Hematopoietic multipotent progenitor cell treated with erythropoietin and hydrocortisone succinate and interleukin-3 and kit ligand, for 4 days (in vitro differentiated cells): ENCODE measurements around the gene RALGPS1.

Source experiments
- DNase-seq: peaks from one replicate; pipeline ENCODE4 v3.0.0-alpha.2; 2015

Gene RALGPS1

DNA sequence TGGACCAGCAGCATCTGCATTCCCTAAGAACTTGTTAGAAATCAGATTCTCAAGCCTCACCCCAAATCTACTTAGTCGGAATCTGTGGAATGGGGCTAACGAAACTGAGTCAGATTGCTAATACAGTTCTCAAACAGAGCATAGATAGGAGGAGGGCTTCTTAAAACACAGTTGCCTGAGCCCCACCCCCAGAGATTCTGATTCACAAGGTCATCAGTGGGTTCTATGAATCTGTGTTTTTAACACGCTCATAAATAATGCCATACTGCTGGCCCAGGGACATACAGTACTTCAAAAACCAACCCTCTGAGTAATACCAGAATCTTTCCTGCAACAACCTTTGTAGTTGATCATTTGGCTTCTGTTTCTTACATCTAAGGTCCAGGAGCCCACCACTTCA, 317.1 kb downstream of the RALGPS1 start:
- DNase-seq, result no peak

DNA sequence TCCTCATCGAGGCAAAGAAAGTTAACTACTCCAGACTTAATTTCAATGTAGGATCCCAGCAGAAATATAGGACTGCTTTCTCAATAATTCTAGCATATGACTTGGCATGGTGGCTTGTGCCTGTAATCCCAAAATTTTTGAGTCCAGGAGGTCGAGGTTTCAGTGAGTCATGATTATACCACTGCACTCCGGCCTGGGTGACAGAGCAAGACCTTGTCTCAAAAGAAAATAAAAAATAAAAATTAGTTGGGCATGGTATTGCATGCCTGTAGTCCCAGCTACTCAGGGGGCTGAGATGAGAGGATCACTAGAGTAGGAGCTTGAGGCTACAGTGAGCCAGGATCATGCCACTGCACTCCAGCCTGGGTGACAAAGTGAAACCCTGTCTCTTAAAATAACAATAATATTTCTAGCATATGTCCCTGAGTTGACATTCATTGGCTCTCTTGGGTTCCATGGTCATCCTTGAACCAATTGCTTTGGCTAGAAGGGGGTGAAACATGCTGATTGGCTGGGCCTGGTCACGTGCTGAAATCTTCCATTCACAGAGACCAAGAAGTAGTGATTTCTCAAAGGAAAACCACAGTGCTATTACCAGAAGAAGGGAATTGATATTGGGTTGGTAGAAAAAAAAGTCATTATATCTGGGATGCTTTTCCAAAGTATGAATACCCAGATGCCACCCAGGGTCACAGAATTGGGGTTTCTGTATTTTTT, 318.4 kb downstream of the RALGPS1 start:
- no peak for DNase-seq

DNA sequence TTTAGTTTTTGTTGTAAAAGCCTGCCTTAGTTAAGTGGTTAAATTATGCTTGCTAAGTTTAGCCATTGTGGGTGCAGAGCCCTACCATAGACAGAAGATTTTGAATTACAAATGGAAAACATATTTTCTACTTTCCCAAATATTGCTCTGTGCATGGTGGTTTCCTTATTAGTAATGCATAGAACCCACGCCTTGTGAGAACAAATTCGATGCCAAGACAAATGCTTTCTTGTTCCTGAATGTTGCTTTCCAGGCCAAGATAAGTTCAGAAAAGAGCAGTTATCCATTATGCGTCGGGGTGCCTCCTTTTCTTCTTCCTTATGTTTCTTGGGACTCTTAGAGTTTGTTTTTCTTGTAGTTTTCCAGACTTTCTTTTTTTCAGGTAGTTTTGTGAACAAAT, 319.0 kb downstream of the RALGPS1 start:
- no peak for DNase-seq

DNA sequence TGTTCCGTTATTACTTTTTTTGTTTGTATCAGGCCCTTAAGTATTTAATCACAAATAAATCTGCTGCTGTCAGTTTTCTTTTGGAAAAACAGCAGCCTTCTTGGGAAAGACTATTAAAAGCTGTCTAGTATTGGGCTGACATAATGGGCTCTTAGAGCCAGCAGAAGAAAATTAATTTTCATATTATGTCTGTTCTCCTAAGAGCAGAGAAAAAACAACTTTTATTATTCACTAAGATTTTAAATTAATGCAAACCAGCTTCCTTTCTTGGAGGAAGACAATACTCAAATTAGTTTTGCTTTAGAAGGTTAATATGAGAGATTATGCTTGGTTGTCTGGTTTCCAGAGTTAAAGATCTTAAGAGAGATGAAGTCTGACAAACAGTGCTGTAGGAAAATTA, 319.4 kb downstream of the RALGPS1 start:
- no peak for DNase-seq

DNA sequence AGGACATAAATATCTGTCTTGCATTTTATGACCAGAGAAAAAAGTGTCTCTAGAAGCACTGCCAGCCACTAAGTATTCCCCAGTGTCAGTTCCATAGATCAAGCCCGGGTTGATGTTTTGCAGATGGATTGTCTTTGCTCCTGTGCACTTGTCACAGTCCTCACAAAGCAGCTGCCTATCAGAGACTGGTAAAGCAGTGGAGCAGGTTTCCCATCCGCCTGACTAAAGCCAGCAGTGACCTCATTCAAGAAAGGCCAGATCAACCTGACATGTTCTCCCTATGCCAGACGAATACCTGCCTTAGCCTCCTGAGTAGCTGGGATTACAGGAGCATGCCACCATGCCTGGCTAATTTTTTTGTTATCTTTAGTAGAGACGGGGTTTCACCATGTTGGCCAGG, 323.2 kb downstream of the RALGPS1 start:
- DNase-seq, result no peak

DNA sequence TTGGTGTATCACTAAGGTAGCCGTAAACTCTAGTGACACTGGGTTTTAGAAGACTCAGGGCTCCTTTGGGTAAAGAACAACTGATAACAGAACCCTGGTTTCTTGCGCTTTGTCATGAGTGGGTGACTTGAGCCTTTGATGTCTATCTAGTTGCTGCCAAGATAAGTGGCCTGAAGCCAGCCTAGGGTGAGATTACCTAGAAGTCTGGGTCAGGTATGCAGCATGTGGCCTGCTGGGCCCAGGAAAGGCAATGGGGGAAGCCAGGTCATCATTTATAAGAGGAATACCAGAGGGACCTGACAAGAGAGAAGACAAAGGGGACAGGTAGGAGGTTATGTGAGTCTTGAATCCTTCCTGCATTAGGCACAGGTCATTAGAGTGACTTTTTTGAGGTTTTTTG, 326.8 kb downstream of the RALGPS1 start:
- DNase-seq, result no peak

DNA sequence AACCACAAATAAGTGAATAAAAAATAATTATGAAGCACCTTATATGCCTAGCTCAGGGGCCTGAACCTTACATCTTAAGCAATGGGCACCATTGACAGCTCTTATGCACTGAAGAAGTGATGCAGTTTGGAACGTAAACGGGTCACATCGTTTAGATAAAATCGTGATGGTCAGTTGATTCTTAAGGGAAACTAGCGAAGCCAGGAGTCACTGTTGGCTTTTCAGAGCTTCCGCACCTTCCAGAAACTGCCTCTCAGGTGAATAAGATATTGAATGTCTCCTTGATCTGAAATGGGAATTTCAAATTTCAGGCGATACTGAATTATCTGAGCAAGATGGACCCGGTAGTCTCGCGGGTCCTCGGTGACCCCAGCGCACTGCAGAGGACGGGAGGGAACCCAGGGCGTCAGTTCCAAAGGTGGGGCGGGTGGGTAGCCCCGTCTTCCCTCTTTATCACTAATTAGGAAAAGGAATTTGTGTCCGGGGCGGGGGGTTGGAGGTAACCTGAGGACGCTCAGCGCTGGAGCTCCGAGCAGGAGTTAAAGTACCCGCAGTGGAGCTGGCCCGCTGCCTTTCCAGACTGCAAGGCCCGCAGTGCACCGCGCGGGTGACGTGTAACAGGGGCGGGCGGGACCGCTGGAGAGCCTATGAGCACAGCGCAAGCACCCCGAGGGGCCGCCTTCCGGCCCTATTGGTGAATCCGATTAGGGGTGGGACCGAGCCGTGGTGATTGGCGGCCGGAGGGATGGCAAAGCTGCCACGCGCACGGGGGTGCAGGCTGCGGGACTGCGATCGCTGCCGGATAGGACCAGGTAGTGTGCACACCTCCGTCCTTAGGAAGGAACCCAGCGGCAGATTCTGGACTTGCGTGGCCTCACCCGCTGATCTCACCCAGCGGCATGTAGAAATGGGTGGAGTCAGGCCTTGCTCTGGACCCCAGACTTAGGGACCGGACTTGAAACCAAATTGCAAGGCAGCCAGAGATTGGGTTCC, 330.3 kb downstream of the RALGPS1 start:
- DNase-seq, result peak; percentile 98

DNA sequence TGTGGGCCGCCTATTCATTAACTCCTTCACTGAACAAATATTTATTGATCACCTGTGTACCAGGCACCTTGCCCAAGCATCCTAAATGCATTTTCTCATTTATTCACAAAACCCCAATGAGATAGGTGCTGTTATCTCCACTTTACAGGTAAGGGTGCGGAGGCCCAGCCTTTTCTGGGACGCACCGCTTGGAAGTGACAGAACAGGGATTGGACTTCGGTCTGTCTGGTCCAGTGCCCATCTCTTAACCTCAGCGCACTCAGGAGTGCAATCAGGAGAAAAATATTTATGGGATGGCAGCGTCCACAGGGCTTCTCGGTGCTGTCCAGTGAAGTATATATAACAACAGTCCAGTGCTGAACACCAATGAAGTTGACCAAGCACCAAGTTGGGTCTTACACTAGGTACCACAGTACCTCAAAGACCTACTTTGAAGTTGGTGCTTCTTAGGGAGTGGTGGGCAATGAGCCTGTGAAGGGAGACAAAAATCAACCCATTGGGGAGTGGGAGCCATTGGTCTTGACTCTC, 331.1 kb downstream of the RALGPS1 start:
- no peak for DNase-seq

DNA sequence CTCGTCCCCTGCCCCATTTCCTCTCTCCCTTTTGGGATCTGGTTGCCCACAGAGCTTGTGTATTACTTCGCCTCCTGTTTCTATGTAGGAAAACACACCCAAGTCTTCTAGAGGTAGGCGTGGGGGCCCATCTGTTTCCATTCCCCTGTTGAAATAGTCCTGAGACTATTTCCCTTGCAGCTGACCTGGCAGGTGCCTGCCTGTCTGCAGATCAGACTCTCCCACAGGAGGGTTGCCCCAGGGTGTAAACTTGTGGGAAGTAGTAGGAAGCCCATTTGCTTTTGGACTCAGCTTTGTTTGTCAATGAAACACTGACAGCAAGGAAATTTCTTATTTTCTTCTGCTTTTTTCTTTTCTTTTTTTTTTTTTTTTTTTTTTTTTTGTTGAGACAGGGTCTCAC, 333.7 kb downstream of the RALGPS1 start:
- no peak for DNase-seq

DNA sequence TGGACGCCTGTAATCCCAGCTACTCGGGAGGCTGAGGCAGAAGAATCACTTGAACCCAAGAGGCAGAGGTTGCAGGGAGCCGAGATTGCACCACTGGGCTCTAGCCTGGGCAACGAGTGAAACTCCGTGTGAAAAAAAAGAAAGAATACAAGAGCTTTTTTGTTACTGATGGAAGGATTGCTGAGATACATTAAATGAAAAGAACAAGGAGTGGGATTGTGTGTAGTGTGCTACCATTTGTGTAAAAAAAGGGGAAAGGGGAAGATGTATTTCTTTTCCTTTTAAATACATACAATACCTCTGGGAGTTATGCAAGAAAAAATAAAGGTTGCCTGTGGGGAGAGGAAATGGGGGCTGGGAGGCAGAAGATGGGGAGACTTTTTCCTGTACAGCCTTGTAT, 335.3 kb downstream of the RALGPS1 start:
- DNase-seq, result no peak

DNA sequence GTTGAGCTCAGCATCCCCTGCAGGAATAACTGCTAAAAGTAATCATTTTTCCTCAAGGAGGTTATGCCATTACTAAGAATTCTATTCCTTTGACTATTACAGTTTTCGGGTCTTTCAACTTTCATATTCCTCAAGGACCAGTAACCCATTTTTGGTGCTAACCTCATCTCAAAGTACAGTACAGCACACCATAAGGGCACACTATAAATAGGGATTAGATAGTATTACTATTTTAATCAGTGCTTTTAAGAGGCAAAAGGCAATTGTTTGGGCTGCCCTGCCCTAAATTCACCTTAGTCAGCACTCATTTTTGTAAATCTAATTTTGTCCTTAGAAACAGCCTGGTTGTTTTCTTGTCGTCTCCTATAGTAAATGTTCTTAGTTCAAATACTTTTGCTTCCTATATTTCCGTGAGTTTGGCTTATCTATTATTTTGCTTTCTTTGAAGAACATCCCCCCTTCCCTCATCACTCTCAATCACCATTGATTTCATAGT, 336.4 kb downstream of the RALGPS1 start:
- no peak for DNase-seq

DNA sequence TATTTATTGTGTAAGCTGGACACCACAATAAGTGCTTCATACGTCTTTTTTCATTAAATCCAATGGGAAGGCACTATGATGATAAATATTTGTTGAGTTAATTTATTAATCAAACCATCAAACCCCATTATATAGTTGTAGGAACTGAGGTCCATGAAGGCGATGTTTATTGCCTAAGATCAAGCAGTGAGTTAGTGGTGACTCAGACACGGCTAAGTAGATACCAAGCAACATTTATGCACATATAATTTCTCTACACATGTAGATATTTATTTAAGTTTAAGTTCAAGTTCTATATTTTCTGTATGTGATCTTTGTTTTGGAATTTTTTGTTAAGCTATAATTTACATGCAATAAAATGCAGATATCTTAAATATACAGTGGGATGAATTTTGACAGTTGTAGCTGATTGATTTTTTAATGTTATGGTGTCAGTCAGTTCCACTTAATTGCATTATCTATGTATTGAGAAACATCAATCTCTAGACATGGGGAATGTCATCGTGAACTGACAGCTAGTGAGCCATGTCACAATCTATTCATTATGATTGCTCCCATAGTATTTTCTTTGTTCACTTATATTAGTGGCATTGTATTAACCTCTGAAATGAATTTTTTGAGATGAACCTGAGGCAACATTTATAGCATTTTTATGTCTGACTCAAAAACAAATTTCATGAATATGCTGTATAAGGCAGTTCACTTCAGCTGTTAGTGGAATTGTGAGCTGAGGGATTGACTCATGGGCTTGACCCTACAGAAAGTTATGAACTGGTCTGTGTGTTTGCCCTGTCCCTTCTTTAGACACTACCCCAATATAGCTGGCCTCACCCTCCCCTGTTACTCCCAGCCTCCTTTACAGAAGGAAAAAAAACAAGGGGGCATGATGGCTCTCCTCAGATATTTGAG, 338.1 kb downstream of the RALGPS1 start:
- no peak for DNase-seq

DNA sequence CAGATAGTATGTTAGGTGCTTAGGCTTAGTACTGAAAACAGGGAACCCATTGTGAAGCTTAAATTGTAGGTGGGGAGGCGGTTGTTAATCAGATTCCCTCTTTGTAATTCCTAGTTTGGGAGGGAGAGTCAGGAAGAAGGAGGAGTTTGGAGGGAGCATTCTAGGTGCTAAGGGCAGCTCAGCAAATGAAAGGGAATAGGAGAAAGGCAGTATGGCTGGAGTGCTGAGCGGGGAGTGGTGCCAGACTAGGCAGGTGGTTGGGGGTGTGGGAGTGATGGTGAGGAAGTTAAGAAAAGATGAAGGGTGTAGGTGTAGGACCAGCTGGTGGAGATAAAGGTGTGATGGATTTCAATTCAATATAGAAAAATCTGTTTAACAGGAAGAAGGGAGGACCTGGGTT, 338.9 kb downstream of the RALGPS1 start:
- DNase-seq, result no peak

DNA sequence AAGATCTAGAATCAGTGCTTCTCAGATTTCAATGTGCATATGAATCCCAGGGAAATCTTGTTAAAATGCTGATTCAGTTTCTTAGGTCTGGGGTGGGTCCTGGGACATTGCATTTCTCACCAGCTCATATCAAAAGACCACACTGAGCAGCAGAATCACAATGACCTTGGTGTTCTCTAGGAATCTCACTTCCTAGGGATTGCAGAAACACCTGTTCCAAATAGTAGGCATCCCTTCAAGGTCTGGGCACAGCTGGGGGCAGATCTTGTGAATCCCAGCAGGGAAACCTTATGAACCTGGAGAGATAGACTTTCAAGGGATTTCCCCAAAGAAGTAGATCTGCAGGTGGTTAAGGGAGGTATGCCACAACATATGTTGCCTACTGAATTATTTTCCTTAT, 341.1 kb downstream of the RALGPS1 start:
- no peak for DNase-seq

DNA sequence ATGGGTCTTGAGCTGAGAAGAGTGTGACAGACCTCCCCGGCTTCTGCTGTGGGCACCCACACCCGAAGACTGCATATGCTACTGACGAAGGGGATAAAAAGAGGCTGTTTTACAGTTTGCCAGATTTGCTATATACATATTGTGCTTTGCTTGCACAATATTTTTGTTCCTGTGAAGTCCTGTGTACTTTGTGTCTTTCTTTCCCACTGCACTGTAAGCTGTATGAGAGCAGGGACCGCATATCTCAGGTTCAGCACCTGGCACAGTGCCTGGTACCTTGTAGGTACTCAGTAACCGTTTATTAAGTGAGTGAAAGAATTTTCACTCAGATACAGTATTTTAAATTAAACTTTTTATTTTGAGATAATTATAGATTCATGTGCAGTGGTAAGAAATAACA, 341.7 kb downstream of the RALGPS1 start:
- DNase-seq, result no peak

DNA sequence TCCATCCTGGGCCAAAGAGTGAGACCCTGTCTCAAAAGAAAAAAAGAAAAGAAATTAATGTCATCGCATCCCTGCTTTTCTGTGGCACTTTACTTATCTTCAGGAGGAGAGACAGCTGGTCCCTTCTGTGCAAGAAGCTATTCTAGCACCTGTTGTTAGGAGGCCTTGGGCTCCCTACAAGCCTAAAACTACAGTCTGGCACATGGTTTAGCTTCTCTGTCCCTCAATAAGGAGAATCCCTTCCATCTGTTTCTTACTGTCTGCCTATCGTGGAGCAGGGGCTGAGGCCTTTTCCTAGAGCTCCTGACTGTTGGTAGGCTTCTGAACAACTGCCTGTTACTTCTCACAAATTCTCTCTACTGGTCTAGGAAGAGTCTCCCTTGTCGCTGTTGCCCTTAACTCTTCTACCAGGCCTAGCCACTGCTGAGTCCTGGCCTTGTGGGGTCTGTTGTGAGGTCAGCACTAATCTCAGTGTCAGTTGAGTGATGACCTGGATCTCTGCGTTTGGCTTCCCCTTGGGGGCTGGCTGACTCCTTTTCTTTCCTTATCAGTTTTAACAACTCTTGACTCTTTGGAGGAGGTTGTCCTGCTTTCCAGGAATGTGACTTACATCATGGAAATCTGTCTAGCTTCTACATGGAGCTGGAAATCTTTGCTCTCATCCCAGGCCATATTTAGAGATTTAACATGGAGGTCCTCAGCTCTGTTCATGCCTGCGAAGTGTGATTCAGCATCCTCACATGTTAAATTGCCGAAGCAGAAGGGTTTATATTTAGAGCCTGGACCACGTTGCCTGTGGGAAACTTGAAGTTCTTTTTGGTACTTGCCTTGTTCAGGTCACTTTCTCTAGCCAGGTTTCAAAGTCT, 344.3 kb downstream of the RALGPS1 start:
- no peak for DNase-seq

DNA sequence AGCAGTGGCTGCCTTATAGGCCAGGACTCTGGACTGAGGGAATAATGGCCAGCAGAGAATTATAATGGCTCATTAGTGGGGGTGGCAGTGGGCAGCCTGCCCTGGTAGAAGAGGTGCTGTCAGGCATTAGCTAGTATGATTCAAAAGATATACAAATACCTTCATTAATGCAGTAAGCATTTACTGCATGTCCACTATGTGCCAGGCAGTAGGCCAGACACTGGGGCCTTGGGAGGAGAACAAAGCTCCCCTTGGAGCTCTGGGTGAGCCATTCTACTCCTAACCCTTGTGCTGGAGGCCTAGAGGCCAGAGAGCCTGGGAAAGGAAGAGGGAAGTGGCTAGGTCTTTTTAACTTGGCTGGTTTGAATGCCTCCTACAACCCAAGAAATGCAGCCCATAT, 348.0 kb downstream of the RALGPS1 start:
- DNase-seq, result no peak

DNA sequence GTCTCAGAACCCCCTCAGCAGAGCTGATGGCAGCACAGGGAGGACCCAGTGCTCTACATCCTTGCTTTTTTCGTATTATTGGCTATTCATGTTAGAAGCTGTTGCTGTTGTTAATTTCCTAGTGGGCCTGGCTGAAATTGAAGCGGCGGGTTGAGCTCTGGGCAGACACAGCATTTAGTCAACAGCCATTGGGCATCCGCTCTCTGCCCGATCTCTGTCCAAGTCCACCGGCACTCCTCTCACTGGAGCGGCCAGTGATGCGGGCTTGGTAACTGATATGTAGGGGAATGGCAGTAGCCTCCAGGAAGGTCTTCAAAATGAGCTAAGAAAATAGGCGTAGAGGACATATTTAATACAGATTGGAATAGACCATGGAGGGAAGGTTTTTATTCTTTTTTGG, 348.7 kb downstream of the RALGPS1 start:
- DNase-seq, result no peak

DNA sequence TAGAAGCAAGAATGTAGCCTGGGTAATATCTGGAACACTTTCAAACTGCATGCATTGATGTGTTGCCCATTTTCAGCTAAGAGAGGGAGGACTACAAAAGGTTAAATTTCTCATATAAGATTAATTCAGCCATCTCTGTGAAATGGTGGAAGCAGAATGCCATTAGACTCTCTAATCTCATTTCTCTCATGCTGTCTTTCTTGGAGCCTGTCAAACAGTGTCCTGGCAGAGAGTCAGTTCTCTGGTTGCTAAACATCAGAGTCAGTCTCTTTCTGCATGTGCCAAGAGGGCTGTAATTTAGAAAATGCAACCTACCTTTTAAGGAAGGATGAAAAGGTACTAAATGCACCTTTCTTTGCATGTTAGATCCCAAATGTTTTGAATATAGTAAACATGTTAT, 349.1 kb downstream of the RALGPS1 start:
- no peak for DNase-seq

DNA sequence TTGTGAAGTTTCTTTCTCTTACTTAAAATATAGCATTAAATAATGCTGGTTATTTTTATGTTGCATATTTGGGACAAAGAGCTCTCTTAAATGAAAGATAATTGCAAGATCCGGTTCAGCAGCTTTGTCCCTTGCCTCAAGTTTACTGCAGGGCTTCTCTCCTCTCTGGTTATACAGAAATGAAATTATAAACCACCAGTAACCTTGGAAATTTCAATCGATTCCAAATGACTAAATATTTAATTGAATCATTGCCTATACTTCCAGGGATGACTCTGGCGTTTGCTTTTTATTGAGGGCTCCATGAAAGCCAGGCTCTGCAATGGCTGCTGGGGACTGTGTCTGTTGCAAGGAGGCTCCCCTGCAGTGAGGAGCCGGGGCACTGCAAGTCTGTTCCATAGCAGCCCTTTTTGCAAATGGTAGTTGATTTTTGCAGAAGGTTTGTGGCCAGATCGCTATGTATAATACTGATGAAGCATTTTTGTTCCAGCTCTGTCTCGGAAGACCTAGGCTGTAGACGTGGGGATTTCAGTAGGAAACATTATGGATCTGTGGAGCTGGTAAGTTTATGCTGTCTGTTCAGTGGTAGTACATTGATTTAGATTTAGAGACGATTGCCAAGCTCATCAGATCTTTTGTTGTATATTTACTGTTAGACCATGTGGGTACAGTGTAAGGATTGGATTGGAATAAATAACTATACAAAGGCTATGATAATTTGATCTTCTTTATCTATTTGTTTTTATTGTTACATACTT, 350.1 kb downstream of the RALGPS1 start, which contains the start of gene GARNL3:
Gene GARNL3 (plus strand): TSS at position 313 of the 758 bp plus-strand sequence. CDS start 104 bp downstream, at position 417.
- DNase-seq, result no peak
